ENCODE measurements around the gene UQCRQ. TPM values are rescaled to one million over a fixed set of nuclear protein-coding genes. Genes with fewer than 3 reads are reported as not detected.
A peak's percentile ranks its signal among the peaks of the same experiment; 100 is the strongest.

The UQCRQ gene
- polyA plus RNA-seq, 2 of the 4 experiments (the other 2 are of a cell fraction): 441 to 500 TPM

DNA sequence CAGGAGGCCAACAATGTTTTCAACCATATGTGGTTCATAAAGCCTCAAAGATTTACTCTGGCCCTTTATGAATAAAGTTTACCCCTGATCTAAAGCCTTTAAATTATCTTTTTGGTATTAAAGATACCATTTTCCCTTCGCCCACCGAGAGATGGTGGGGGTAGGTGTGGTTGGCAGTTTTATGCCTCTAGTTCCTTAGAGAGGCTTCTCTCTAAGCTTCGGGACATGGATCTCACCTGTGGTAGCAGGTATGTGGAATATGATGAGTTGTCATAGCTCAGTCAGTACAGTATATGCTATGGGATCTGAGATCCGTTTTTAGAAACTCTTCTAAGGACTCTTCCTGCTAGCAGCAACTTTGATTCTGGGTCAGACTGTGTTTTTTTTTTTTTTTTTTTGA is 2.3 kb downstream of the UQCRQ start:
- Histone ChIP-seq H3K4me3 (no peak overlapping the region), H3K4me2 (no peak overlapping the region), H3K9me3 (no peaks in the 10 kb centered on the region), H3K27ac (no peak overlapping the region), H3K4me1 (peaks cover 18% of the 10 kb centered on the region; the same call in 2 of the 3 replicates)
- DNase-seq (ENCODE audit: low read depth in 1 of 2, low spot score in 1 of 2): no peak
- POLR2A ChIA-PET: interaction anchor here (0.6 to 0.7 kb wide), 2 partner anchors 93 to 131 kb away, joined by 3 to 5 read pairs; partner anchors contain the start of gene KIF3A
- no peak for FAIRE-seq
- ATAC-seq: no peak
- CTCF ChIA-PET: interaction anchor here (0.7 to 1.6 kb wide), 5 partner anchors 8 to 164 kb away, joined by 3 to 9 read pairs (median 4); partner anchors contain the start of gene SHROOM1
- TF ChIP-seq, protein P1, sequence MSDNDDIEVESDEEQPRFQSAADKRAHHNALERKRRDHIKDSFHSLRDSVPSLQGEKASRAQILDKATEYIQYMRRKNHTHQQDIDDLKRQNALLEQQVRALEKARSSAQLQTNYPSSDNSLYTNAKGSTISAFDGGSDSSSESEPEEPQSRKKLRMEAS (IDR thresholded peaks at IDR 0.05): no peak
- TF ChIP-seq RAD21 (conservative IDR thresholded peaks at IDR 0.05 in 1 of 2, IDR thresholded peaks at IDR 0.05 in 1 of 2) (no peak), NFE2L2 (conservative IDR thresholded peaks at IDR 0.05; ENCODE audit: low read length) (no peak), CHD4 (IDR thresholded peaks at IDR 0.05; ENCODE audit: borderline replicate concordance) (no peak), SMC3 (IDR thresholded peaks at IDR 0.05) (no peak), CBX8 (IDR thresholded peaks at IDR 0.05) (no peak), ZFP36 (IDR thresholded peaks at IDR 0.05; ENCODE audit: borderline replicate concordance, partially characterized antibody) (no peak), CHD2 (IDR thresholded peaks at IDR 0.05; ENCODE audit: low read length, partially characterized antibody) (no peak), GATA3 (IDR thresholded peaks at IDR 0.05; ENCODE audit: borderline replicate concordance) (no peak), MYC (IDR thresholded peaks at IDR 0.05; ENCODE audit: borderline replicate concordance, low read length) (no peak)
- 90% methylated on average over 4 of the region's 4 CpGs for WGBS (ENCODE audit: missing lambda C conversion rate)

DNA sequence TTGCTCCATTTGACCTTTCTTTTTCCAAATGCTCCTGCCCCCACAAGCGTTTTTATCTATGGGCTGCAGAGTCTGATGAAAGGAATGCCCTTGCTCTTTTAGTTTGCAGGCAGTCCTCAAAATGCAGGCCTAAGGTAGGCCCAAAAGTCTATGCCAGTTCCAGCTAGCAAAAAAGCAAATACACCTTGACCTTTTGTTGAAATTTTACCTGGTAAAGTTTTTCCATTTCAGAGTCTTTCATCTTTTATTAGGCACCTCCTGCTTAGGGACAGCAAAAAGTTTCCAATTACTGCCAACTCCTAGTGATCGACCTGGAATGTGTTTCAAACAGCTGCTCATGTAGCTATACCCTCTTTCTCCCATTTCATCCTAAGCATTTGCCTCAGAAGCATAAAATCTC is 4.4 kb downstream of the UQCRQ start:
- 39% methylated on average over 2 of the region's 2 CpGs for WGBS (ENCODE audit: missing lambda C conversion rate)
- POLR2A ChIA-PET: no interaction called here
- ATAC-seq (no peak), DNase-seq (ENCODE audit: low read depth in 1 of 2, low spot score in 1 of 2) (no peak), FAIRE-seq (no peak)
- no peak for TF ChIP-seq CBX8 (IDR thresholded peaks at IDR 0.05)
- H3K9me3 ChIP-seq: no peaks in the 10 kb centered on the region
- peaks cover 15% of the 10 kb centered on the region; the same call in 2 of the 3 replicates for H3K4me1 ChIP-seq
- H3K27ac ChIP-seq: no peak overlapping the region
- no peak overlapping the region for H3K4me3 ChIP-seq
- CTCF ChIA-PET: interaction anchor here (0.5 to 5.7 kb wide), 5 partner anchors 12 to 348 kb away, joined by 3 to 24 read pairs (median 5); partner anchors contain the start of gene SHROOM1
- H3K4me2 ChIP-seq: no peak overlapping the region

DNA sequence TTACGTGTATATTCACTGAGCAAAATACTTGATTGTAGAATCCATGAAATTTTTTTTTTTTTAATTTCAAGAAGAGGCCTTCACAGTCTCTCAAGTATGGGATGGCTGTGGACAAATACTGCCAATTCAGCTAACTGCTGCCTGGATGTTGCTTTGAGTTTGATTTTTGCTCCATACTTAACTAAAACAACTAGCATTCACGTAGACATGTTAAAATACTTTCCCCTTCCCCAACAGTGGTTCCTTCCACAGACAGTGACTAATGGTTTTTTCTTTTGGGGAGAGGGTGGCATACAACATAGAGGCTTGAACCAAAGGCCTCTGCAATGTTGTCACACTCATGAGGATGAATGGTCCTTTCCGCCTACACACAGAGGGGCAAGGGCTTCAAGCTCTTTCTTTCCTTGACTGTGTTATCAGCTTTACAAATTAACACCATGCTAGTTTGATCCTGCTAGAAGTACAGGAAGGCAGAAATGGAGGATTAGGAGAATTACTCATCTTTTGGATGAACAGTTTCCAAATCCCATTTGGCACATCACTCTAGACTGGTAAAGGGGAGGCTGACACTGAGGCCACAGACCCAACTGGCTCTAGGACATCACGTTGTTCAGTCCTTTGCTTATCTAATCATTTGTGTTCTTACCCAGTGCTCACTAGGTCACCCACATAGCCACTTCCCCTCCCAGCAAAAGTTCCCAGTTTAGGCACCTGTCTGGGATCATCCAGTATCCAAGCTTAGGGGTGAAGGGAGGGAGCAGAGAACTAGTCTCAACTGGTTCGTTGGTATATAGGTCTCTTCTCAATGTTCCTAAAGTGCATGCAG is 5.2 kb downstream of the UQCRQ start:
- TF ChIP-seq HOXB13 (CRISPR knock-in tag; IDR thresholded peaks at IDR 0.05; ENCODE audit: low read depth): no peak
- TF ChIP-seq POLR2A (IDR thresholded peaks at IDR 0.05; ENCODE audit: low read length): no peak
- TF ChIP-seq MAFK (IDR thresholded peaks at IDR 0.05; ENCODE audit: partially characterized antibody): peak; percentile 4
- no peak for TF ChIP-seq RARB (CRISPR knock-in tag; IDR thresholded peaks at IDR 0.05)
- no peak overlapping the region for H3K27ac ChIP-seq
- H3K9me3 ChIP-seq: no peaks in the 10 kb centered on the region
- WGBS (ENCODE audit: missing lambda C conversion rate): 93% methylated on average over 5 of the region's 5 CpGs
- peaks cover 14% of the 10 kb centered on the region; the same call in 2 of the 3 replicates for H3K4me1 ChIP-seq
- H3K4me2 ChIP-seq: no peak overlapping the region
- H3K4me3 ChIP-seq: no peak overlapping the region
- ChIA-PET POLR2A (no interaction called here), CTCF (interaction anchor here (0.5 to 5.7 kb wide), 5 partner anchors 11 to 349 kb away, joined by 3 to 24 read pairs (median 5); partner anchors contain the start of gene SHROOM1)
- DNase-seq (ENCODE audit: low read depth in 1 of 2, low spot score in 1 of 2) (no peak), FAIRE-seq (no peak), ATAC-seq (no peak)

DNA sequence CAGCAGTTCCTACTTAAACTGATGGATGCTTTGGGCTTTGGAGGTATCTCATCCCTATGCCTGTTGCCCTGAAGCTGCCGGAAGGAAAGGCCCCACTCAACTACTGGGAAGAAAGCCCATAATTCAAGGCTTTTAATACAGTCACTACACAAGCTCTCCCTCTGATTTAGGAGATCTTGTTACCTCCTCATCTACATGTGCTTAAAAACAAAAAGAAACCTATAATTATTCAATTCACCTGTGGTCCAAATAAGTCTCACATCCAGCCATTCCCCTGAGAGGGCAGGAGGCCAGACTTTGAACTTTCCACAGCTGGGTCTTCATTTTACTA is 6.3 kb downstream of the UQCRQ start:
- Histone ChIP-seq H3K9me3 (no peaks in the 10 kb centered on the region), H3K4me2 (no peak overlapping the region), H3K4me3 (no peak overlapping the region), H3K27ac (no peak overlapping the region), H3K4me1 (peaks cover 9% of the 10 kb centered on the region; the same call in 2 of the 3 replicates)
- ChIA-PET CTCF (interaction anchor here (1.4 to 5.7 kb wide), 3 partner anchors 10 to 61 kb away, joined by 3 to 24 read pairs (median 23); partner anchors contain the start of gene SHROOM1), POLR2A (no interaction called here)
- ATAC-seq: no peak
- DNase-seq (ENCODE audit: low read depth in 1 of 2, low spot score in 1 of 2): no peak
- no peak for FAIRE-seq
- no peak for TF ChIP-seq ESRRA (IDR thresholded peaks at IDR 0.05; ENCODE audit: borderline replicate concordance, low read length)
- no peak for TF ChIP-seq MAZ (IDR thresholded peaks at IDR 0.05; ENCODE audit: borderline replicate concordance, low read depth, low read length)
- TF ChIP-seq, protein P2, sequence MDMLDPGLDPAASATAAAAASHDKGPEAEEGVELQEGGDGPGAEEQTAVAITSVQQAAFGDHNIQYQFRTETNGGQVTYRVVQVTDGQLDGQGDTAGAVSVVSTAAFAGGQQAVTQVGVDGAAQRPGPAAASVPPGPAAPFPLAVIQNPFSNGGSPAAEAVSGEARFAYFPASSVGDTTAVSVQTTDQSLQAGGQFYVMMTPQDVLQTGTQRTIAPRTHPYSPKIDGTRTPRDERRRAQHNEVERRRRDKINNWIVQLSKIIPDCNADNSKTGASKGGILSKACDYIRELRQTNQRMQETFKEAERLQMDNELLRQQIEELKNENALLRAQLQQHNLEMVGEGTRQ (IDR thresholded peaks at IDR 0.05): no peak
- TF ChIP-seq ZNF302 (CRISPR knock-in tag; IDR thresholded peaks at IDR 0.05): no peak
- TF ChIP-seq PHF8 (IDR thresholded peaks at IDR 0.05; ENCODE audit: borderline replicate concordance, low read depth): no peak
- TF ChIP-seq ZFP36 (IDR thresholded peaks at IDR 0.05; ENCODE audit: borderline replicate concordance, partially characterized antibody): no peak
- no peak for TF ChIP-seq GATA3 (IDR thresholded peaks at IDR 0.05; ENCODE audit: borderline replicate concordance)
- no peak for TF ChIP-seq EHF (CRISPR knock-in tag; IDR thresholded peaks at IDR 0.05)
- TF ChIP-seq SMC3 (IDR thresholded peaks at IDR 0.05): no peak
- TF ChIP-seq TFCP2L1 (CRISPR knock-in tag; IDR thresholded peaks at IDR 0.05): no peak
- TF ChIP-seq NR3C1 (IDR thresholded peaks at IDR 0.05): no peak
- TF ChIP-seq FOXS1 (CRISPR knock-in tag; IDR thresholded peaks at IDR 0.05): no peak
- no peak for TF ChIP-seq EP300 (IDR thresholded peaks at IDR 0.05)
- 100% methylated on average over 1 of the region's 1 CpG for WGBS (ENCODE audit: missing lambda C conversion rate)

All from A549 (cell line).